LNCaP clone FGC (cell line): ENCODE results near the gene CMPK1.

Source experiments
- DNase-seq: peaks from one replicate; pipeline ENCODE4 v3.0.0-alpha.2; 2011; ENCODE audit warnings: low read depth
- H3K4me3 ChIP-seq: 2 replicates; pipeline ENCODE4 v1.5.1; 2011; ENCODE audit warnings: mild to moderate bottlenecking, low read depth, low read length, control low read depth
- CTCF ChIP-seq: IDR thresholded peaks from 2 replicates; pipeline ENCODE4 v1.5.1; 2012; ENCODE audit warnings: mild to moderate bottlenecking; ENCODE audit not compliant: control insufficient read depth, insufficient read depth; ENCODE audit errors: extremely low read depth

CMPK1 gene

GRCh38 chr1:47328992-47329391 is 4.6 kb upstream of the CMPK1 start:
- DNase-seq: no peak
- no peak for TF ChIP-seq CTCF
- H3K4me3 ChIP-seq: no peak overlapping the region

GRCh38 chr1:47330212-47330611 is 3.4 kb upstream of the CMPK1 start:
- H3K4me3 ChIP-seq: no peak overlapping the region
- no peak for TF ChIP-seq CTCF
- DNase-seq: no peak

- H3K4me3 ChIP-seq: no peak overlapping the region
- DNase-seq: no peak
- TF ChIP-seq CTCF: no peak
Observed at GRCh38 chr1:47331875-47332274, 1.7 kb upstream of the CMPK1 start.

GRCh38 chr1:47332779-47333577 is 612 bp upstream of the CMPK1 start:
- DNase-seq: no peak
- TF ChIP-seq CTCF: no peak
- peak overlapping the region; percentile 90 for H3K4me3 ChIP-seq

GRCh38 chr1:47333922-47334764 is 553 bp downstream of the CMPK1 start:
- no peak for DNase-seq
- peak; percentile 19; the same call in 1 of the 2 replicates for TF ChIP-seq CTCF
- peak overlapping the region; percentile 90 for H3K4me3 ChIP-seq

GRCh38 chr1:47334765-47335435 is 1.3 kb downstream of the CMPK1 start:
- no peak for DNase-seq
- H3K4me3 ChIP-seq: peak overlapping the region; percentile 90
- no peak for TF ChIP-seq CTCF
